HCT116 (cell line): ENCODE results near the gene CALHM1. TPM values are rescaled to one million over a fixed set of nuclear protein-coding genes. Genes with fewer than 3 reads are reported as not detected.

ENCODE experiments used
- ATAC-seq: fragments of 200-7000 bp; cut with Tn5 transposase; 2 replicates; pipeline ENCODE4 v1.9.1; 2020; ENCODE audit warnings: mild to moderate bottlenecking, moderate library complexity
- BruUV-seq: library from RNA; stranded (reverse); fragments of 400-500 nt; replicated peaks from 2 replicates; lab custom pipeline; 2021; lab: Mats Ljungman, UMichigan
- CTCF ChIA-PET: fragments of 300-600 bp; sonication (Branson Sonifier 250); formaldehyde crosslinking; loops from one replicate; lab custom pipeline; 2021; ENCODE audit warnings: antibody characterized with exemption; lab: Charles Lee
- POLR2A ChIA-PET: fragments of 300-600, 350-600 bp; sonication (Branson Sonifier 250); formaldehyde crosslinking; loops from one replicate; lab custom pipeline; 2021; ENCODE audit warnings: antibody characterized with exemption; lab: Charles Lee
- RAD21 ChIA-PET, 2 experiments: fragments of 300-600 bp; sonication (Branson Sonifier 250); formaldehyde crosslinking; loops; one replicate each; lab custom pipeline; 2023; ENCODE audit warnings: low total read pairs in 2 of 2; ENCODE audit not compliant: uncharacterized antibody in 2 of 2, unreplicated experiment in 2 of 2, low non-redundant PET in 1 of 2; lab: Charles Lee
- DNase-seq: peaks from one replicate; pipeline ENCODE4 v3.0.0-alpha.2; 2010; ENCODE audit warnings: low read depth, low spot score
- H2AFZ ChIP-seq: fragments of 200-600 bp; shearing (Covaris generic), sonication (generic); 2 replicates; pipeline ENCODE4 v1.6.1; 2017; ENCODE audit warnings: low read depth, mixed run types, mixed read lengths, antibody characterized with exemption, low read length; ENCODE audit not compliant: poor library complexity, severe bottlenecking
- H3K27ac ChIP-seq: 2 replicates; pipeline ENCODE4 v1.5.1; 2012; ENCODE audit warnings: low read depth, low read length
- H3K27me3 ChIP-seq: fragments of 200-600 bp; sonication (generic); 2 replicates; pipeline ENCODE4 v1.6.1; 2016; ENCODE audit warnings: mixed run types, low read length, mixed read lengths; ENCODE audit not compliant: insufficient read depth
- H3K36me3 ChIP-seq, 2 experiments: fragments of 200-500 bp in 1 of 2; fragments of 200-600 bp in 1 of 2; sonication (Bioruptor generic) in 1 of 2; sonication (generic) in 1 of 2; 2 replicates each; pipeline versions ENCODE4 v1.5.1 to v1.6.1; 2014 to 2016; ENCODE audit warnings: low read length in 2 of 2, inconsistent platforms in 1 of 2, mixed read lengths in 1 of 2, mixed run types in 1 of 2; ENCODE audit not compliant: insufficient read depth in 2 of 2, control insufficient read depth in 1 of 2
- H3K4me1 ChIP-seq, 2 experiments: fragments of 200-600 bp in 1 of 2; sonication (generic) in 1 of 2; 2 replicates each; pipeline versions ENCODE4 v1.5.1 to v1.6.1; 2012 to 2017; ENCODE audit warnings: low read length in 2 of 2, inconsistent platforms in 1 of 2, mild to moderate bottlenecking in 1 of 2, mixed read lengths in 1 of 2, mixed run types in 1 of 2, moderate library complexity in 1 of 2; ENCODE audit not compliant: insufficient read depth in 2 of 2, control insufficient read depth in 1 of 2
- H3K4me2 ChIP-seq: fragments of 200-600 bp; sonication (generic); 2 replicates; pipeline ENCODE4 v1.6.1; 2017; ENCODE audit warnings: mixed run types, low read length, mixed read lengths
- H3K4me3 ChIP-seq, 2 experiments: fragments of 200-600 bp in 1 of 2; sonication (generic) in 1 of 2; replicated peaks in 1 of 2; 2 replicates each; pipeline ENCODE4 v1.5.1; 2011 to 2016; ENCODE audit warnings: low read length in 2 of 2, control low read depth in 1 of 2, low read depth in 1 of 2, mild to moderate bottlenecking in 1 of 2, mixed read lengths in 1 of 2, mixed run types in 1 of 2
- H3K79me2 ChIP-seq: fragments of 200-600 bp; sonication (generic); 2 replicates; pipeline ENCODE4 v1.6.1; 2017; ENCODE audit warnings: mild to moderate bottlenecking, mixed run types, low read length, moderate library complexity, mixed read lengths; ENCODE audit not compliant: insufficient read depth
- H3K9ac ChIP-seq: fragments of 200-600 bp; sonication (generic); 2 replicates; pipeline ENCODE4 v1.6.1; 2016; ENCODE audit warnings: low read length, mixed read lengths
- H3K9me2 ChIP-seq: fragments of 200-600 bp; sonication (generic), shearing (Covaris generic); 2 replicates; pipeline ENCODE4 v1.6.1; 2017; ENCODE audit warnings: mixed run types, mild to moderate bottlenecking, moderate library complexity; ENCODE audit not compliant: insufficient read depth
- H3K9me3 ChIP-seq, 2 experiments: fragments of 200-500 bp in 1 of 2; fragments of 200-600 bp in 1 of 2; sonication (Bioruptor generic) in 1 of 2; sonication (generic) in 1 of 2; 2 replicates each; pipeline ENCODE4 v1.6.1; 2014 to 2017; ENCODE audit warnings: low read length in 2 of 2, mixed read lengths in 2 of 2, inconsistent platforms in 1 of 2, low read depth in 1 of 2, mild to moderate bottlenecking in 1 of 2, mixed run types in 1 of 2, moderate library complexity in 1 of 2; ENCODE audit not compliant: control insufficient read depth in 1 of 2, insufficient read depth in 1 of 2
- H4K20me1 ChIP-seq: fragments of 200-600 bp; sonication (generic), shearing (Covaris generic); 2 replicates; pipeline ENCODE4 v1.6.1; 2017; ENCODE audit warnings: mixed run types, mild to moderate bottlenecking, moderate library complexity; ENCODE audit not compliant: insufficient read depth
- CBX3 ChIP-seq: IDR thresholded peaks from 2 replicates; pipeline ENCODE4 v1.6.1; 2012; ENCODE audit warnings: low read depth
- EGR1 ChIP-seq: IDR thresholded peaks from 2 replicates; pipeline ENCODE4 v1.6.1; 2012; ENCODE audit warnings: low read depth
- ELF1 ChIP-seq: IDR thresholded peaks from 2 replicates; pipeline ENCODE4 v1.6.1; 2012; ENCODE audit warnings: low read depth, borderline replicate concordance
- EZH2 ChIP-seq: fragments of 200-600 bp; sonication (generic); IDR thresholded peaks from 2 replicates; pipeline ENCODE4 v1.6.1; 2017; ENCODE audit warnings: antibody characterized with exemption, mixed run types
- EZH2phosphoT487 ChIP-seq: fragments of 200-600 bp; IDR thresholded peaks from 2 replicates; pipeline ENCODE4 v1.6.1; 2018; ENCODE audit warnings: antibody characterized with exemption, borderline replicate concordance
- FOSL1 ChIP-seq: IDR thresholded peaks from 2 replicates; pipeline ENCODE4 v1.6.1; 2012; ENCODE audit warnings: low read depth
- POLR2A ChIP-seq: IDR thresholded peaks from 2 replicates; pipeline ENCODE4 v1.7.0; 2011; ENCODE audit warnings: borderline replicate concordance; ENCODE audit not compliant: insufficient read depth, insufficient read length; ENCODE audit errors: extremely low read depth
- POLR2AphosphoS5 ChIP-seq: IDR thresholded peaks from 2 replicates; pipeline ENCODE4 v1.6.1; 2011; ENCODE audit warnings: mild to moderate bottlenecking, low read depth, low read length, moderate library complexity
- RAD21 ChIP-seq: IDR thresholded peaks from 2 replicates; pipeline ENCODE4 v1.6.1; 2012; ENCODE audit warnings: low read depth, mild to moderate bottlenecking
- SP1 ChIP-seq: IDR thresholded peaks from 2 replicates; pipeline ENCODE4 v1.6.1; 2012; ENCODE audit warnings: low read depth
- SRF ChIP-seq: IDR thresholded peaks from 2 replicates; pipeline ENCODE4 v1.6.1; 2012; ENCODE audit warnings: low read depth
- YY1 ChIP-seq: IDR thresholded peaks from 2 replicates; pipeline ENCODE4 v1.6.1; 2011; ENCODE audit warnings: low read length, low read depth, moderate library complexity, mild to moderate bottlenecking; ENCODE audit not compliant: insufficient replicate concordance; ENCODE audit errors: extremely low read depth
- intact Hi-C: fragments of 100-400 bp; cut with micrococcal nuclease; formaldehyde crosslinking; loops from 2 replicates; pipeline ENCODE4 v1.10.0; 2022
- total RNA-seq: library from RNA; stranded (reverse); gene quantifications from one replicate; pipeline ENCODE4 v1.2.1, GENCODE V29; 2021; ENCODE audit not compliant: unreplicated experiment
- TF ChIP-seq, protein P1 (sequence below): IDR thresholded peaks from 2 replicates; pipeline ENCODE4 v1.6.1; 2012; ENCODE audit warnings: low read depth
- TF ChIP-seq, protein P2 (sequence below): IDR thresholded peaks from 2 replicates; pipeline ENCODE4 v1.6.1; 2012

The CALHM1 gene
- total RNA-seq, 1 experiment from 2014 or later: not detected

DNA sequence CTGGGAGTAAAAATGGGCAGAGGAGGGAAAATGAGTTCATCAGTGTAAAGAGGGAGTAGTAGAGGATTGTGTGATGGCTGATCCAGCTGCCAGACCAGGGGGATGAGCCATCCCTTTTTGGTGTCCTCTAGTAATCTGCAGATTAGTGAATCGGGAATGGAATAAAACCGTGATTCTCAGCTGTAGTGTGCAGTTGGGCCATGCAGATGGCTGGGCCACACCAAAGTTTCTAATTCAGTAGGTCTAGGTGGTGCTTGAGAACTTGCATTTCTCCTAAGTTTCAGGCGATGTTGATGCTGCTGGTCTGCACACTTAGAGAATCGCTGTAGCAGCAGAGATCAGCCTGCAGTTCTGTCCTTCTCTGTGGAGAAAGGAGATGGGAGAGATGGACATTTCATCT, 39.6 kb downstream of the CALHM1 start:
- RAD21 ChIA-PET: no interaction called here
- Histone ChIP-seq H2AFZ (no peak overlapping the region), H3K4me1 (no peaks in the 10 kb centered on the region), H3K9ac (no peak overlapping the region), H3K79me2 (peaks cover 66% of the 10 kb centered on the region; the same call in 1 of the 2 replicates), H3K27ac (no peak overlapping the region), H3K4me3 (no peak overlapping the region), H3K27me3 (no peaks in the 10 kb centered on the region), H3K9me3 (no peaks in the 10 kb centered on the region), H3K36me3 (peaks cover 71 to 92% of the 10 kb centered on the region in 2 experiments), H4K20me1 (0 out of 2 replicates have a peak, but pooled peaks cover 3% of the 10 kb centered on the region), H3K4me2 (no peak overlapping the region), H3K9me2 (no peaks in the 10 kb centered on the region)
- no peak for ATAC-seq
- CTCF ChIA-PET: interaction anchor here (1.1 to 1.5 kb wide), 2 partner anchors 61 to 67 kb away, joined by 3 read pairs; no protein-coding TSS in a partner anchor
- BruUV-seq: no TSS peak
- intact Hi-C loops: no loop called here
- TF ChIP-seq CBX3 (no peak), ELF1 (no peak), SRF (no peak), FOSL1 (no peak), EGR1 (no peak), POLR2A (no peak), SP1 (no peak), POLR2AphosphoS5 (no peak), RAD21 (no peak), YY1 (no peak), EZH2 (no peak), EZH2phosphoT487 (no peak)
- TF ChIP-seq, protein P1, sequence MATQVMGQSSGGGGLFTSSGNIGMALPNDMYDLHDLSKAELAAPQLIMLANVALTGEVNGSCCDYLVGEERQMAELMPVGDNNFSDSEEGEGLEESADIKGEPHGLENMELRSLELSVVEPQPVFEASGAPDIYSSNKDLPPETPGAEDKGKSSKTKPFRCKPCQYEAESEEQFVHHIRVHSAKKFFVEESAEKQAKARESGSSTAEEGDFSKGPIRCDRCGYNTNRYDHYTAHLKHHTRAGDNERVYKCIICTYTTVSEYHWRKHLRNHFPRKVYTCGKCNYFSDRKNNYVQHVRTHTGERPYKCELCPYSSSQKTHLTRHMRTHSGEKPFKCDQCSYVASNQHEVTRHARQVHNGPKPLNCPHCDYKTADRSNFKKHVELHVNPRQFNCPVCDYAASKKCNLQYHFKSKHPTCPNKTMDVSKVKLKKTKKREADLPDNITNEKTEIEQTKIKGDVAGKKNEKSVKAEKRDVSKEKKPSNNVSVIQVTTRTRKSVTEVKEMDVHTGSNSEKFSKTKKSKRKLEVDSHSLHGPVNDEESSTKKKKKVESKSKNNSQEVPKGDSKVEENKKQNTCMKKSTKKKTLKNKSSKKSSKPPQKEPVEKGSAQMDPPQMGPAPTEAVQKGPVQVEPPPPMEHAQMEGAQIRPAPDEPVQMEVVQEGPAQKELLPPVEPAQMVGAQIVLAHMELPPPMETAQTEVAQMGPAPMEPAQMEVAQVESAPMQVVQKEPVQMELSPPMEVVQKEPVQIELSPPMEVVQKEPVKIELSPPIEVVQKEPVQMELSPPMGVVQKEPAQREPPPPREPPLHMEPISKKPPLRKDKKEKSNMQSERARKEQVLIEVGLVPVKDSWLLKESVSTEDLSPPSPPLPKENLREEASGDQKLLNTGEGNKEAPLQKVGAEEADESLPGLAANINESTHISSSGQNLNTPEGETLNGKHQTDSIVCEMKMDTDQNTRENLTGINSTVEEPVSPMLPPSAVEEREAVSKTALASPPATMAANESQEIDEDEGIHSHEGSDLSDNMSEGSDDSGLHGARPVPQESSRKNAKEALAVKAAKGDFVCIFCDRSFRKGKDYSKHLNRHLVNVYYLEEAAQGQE: no peak
- TF ChIP-seq, protein P2, sequence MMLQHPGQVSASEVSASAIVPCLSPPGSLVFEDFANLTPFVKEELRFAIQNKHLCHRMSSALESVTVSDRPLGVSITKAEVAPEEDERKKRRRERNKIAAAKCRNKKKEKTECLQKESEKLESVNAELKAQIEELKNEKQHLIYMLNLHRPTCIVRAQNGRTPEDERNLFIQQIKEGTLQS: no peak
- no peak for DNase-seq
- POLR2A ChIA-PET: no interaction called here
